SW 1271 (cell line): ENCODE measurements around the gene FRMPD3.
"Not testable (repeated sequence)": the region's sequence is repeated elsewhere in the genome, so short reads cannot be mapped to it uniquely, and the experiment has no call there.

ENCODE experiments used
- DNase-seq, 2 experiments: peaks; one replicate each; lab custom pipeline; 2025; lab: John Stamatoyannopoulos, UW

The FRMPD3 gene

GRCh38 chrX:107448998-107449835 is at the start of gene FRMPD3:
FRMPD3 (plus strand) TSS chrX:107449652; CDS start chrX:107526589, 76,937 bp downstream.
- DNase-seq, result no peak

DNA sequence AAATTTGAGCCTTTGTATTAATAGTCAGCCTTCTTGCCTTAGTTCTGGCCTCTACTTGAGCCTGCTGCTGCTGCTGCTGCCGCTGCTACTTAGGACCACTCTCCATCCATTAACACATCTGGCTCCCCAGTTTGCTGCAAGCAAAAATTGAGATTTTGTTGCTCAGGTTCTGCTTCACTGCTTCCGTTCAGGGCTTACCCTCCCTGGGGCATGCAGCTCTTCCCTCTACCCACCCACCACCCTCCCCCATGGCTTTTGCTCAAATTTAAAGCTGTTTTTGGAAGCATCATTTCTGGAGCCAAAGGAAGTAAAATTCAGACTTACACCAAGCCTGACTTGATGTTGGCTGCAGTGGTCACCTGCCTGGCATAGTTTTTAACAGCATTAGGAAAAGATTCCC is 28.9 kb upstream of the FRMPD3 start:
- DNase-seq, result no peak

- no peak for DNase-seq
Measured at GRCh38 chrX:107421337-107421861, 28.1 kb upstream of the FRMPD3 start.

- DNase-seq, result no peak
Measured at GRCh38 chrX:107429090-107429489, 20.4 kb upstream of the FRMPD3 start.

DNA sequence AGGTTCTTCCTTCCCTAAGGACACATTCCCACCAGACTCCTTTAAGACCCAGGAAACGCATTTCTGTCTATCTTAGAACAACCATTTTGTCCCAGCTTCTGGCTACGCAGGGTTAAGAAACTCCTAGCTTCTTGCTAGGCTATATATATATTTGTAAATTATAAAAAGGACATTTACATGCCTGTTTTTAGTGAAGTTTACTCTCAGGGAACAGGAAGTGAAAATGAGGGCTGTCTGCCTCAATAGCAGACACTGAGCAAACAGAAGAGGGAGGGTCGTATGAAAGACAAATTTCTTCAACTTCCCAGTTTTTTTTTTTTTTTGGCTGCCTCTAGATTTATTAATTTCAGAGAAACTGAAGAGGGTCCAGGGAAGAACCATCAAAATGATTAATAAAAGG is 9.3 kb upstream of the FRMPD3 start:
- DNase-seq, result no peak

- no peak for DNase-seq
Measured at GRCh38 chrX:107440692-107441091, 8.8 kb upstream of the FRMPD3 start.

DNA sequence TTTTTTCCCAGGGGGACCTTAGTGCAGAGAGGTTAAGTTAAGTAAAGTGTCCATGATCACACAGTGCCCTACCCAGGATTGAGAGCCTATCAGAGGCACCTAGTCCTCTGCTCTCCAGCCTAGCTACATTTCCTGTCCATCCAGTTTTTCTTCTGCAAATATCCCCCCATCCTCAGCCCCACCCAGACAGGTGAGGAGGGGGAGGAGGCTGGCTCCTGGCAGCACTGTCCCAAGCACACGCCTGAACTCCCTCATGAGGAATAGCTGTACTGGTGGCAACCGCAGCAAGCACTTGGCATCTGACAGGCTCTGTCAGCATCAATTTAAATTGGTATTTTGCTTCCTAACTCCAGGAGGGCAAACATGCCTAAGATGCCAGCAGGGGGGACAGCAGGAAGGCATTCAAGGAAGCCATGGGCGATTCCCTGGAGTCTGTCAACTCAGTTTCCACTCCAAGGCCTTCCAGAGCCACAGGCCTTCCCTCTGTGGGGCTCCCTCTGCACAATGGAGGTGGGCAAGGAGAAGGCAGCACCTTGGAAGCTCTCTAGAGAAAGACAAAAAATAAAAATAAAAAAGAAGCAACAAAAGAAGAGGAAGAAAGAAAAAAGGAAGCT is 6.4 kb upstream of the FRMPD3 start:
- DNase-seq, result no peak

DNA sequence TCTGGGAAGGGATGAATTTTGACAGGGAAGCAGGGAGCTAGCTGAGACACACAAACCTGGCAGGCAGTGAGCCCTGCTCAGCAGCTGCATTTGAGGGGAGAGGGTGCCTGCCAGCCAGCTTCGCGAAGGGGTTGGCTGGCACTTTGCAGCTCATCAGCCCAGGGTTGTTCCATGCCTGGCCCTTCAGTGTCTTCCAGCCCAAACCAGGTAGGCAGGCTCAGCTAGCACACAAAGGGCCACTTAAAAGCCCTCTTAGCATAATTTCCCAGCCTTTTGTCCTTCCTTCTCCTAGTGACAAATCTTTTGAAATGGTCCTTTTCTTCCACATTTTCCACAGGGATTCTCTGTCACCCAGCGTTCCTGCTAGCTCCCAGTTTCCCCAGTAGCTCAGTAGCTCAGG is 4.3 kb upstream of the FRMPD3 start:
- DNase-seq, result no peak

DNA sequence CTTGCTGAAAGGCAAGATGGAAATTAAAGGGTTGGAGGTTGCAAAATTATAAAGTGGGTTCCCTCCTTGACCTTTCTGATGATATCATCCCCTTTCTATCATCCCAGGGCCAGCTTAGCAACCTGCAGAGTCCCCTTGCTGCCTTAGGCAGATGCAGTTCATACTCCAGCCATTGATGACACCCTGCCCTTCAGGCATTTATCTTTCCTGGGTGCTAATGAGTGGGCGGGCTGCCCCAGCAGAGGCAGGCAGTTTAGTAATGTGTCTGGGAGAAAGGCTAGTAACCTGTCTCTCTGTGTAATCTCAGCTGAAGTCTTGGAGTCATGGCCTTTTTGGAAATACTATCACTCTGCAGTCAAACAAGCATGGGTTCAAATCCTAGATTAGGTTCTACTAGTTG is 3.8 kb upstream of the FRMPD3 start:
- DNase-seq, result no peak

DNA sequence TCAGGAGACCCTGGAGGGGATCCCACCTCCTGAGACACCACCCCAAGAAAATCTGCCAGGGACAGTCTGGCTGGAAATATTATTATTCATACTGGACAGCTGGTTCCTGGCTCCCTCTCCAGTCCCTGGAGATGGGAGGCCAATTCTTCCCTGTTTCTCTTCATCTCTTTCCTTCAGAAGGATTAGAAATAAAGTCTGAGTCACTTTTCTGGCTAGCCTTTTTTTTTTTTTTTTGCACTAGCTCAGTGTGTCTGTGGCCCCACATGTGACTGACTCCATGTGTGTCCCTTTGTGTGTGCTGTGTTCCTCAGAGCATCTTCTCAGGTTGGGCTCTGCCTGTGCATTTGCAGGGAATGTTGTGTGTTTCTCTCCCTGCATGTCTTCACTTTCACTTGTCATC is 1.8 kb upstream of the FRMPD3 start:
- no peak for DNase-seq

DNA sequence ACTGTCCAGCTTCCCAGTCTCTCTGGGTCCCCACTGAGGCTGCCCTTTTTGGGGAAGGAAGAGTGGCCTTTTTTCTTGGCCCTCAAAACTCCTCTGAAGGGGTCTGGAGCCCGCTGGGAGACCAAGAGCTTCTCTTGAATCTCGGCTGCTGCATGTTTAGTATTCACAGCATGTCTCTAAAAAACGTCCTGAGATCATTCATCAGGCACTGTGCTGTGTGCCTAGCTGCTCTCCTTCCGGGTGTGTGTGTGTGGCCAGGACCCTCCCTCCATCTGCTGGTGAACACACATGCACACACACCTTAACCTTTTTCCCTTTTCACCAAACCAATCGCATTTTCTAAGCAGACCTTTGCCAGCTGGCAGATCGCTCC is 841 bp upstream of the FRMPD3 start:
- no peak for DNase-seq

DNA sequence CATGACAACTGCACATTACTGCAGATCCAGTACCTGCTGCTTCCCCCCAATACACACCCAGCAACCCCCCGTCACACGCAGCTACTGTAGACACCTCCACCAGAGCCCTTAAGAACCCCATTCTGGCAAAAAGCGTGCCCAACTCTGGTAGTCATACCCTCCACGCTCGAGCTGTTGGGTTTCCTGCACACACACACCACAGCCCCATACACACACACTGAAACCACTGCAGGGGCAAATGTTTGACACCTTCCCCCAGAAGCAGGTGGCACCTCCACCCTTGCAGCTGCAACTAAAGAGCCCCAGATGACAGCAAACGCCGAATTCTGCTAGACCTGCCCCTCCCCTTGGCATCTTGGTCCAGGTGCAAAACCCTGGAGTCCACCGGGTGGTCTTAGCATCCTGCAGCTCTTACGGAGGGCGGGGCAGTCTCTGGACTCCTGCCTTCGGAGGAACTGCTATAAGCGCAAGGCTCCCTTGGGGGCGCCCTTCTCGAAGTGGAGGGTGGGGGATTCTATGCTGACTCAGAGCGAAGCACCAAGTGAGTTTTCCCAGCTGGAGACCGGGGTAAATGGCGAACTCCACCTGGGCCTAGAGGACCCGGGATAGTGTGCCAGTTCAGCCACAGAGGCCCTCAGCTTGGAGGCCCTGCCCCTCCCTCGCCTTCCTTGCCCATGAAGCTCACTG is 1.5 kb downstream of the FRMPD3 start:
- no peak for DNase-seq

DNA sequence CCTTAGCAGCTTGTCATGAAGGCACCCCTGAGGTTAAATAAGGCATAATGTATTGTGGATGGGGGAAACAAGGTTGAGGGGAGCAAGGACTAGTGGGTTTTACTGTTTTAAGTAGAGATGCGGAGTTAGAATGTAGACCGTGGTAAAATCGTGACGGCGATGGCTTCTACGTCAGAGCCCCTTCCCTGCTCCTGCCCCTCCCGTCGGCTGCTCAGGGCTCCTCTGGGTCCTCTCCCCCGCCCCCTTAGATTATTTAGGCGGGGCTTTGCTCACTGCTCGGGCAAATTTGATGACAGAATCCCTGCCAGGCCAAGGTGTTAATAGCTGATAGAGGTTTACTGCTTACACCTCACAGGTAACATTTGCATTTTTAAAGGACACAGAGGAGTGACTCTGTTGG is 2.3 kb downstream of the FRMPD3 start:
- no peak for DNase-seq

GRCh38 chrX:107452581-107452980 is 3.1 kb downstream of the FRMPD3 start:
- DNase-seq, result no peak

DNA sequence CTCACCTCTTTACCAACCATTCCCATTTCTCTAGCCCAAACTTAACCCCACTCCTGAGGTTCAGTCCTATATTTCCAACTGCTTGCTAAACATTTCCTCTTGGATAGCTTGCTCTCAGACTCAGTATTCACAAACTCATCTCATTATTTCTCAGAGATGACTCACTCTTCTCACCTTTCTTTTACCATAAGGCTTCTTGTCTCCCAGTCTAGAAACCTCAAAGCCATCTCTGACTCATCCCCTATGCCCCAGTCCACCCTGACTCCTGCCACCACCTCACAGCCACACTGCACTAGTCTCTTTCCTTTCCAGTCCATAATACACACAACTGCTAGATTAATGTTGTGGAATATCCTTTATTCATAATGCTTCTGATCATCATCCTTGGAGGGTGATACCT is 4.8 kb downstream of the FRMPD3 start:
- DNase-seq, result no peak

DNA sequence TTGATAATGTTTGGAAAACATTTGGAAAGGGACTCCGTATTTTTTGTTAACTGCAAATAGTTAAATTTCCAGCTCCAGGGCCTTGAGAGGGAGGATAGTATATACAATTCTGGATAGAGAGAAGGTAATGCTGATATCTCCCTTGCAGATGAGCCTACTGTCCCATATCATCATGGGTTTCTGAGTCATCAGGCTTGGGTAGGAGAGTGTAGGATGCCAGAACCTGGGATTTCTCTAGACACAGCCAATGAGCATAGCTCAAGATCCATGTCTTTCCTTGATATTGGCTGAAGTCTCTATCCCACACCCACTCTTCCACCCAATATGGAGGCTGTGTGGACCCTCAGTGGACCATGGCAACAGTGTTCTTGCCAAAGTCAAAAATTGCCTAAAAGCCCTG is 7.8 kb downstream of the FRMPD3 start:
- DNase-seq, result no peak

DNA sequence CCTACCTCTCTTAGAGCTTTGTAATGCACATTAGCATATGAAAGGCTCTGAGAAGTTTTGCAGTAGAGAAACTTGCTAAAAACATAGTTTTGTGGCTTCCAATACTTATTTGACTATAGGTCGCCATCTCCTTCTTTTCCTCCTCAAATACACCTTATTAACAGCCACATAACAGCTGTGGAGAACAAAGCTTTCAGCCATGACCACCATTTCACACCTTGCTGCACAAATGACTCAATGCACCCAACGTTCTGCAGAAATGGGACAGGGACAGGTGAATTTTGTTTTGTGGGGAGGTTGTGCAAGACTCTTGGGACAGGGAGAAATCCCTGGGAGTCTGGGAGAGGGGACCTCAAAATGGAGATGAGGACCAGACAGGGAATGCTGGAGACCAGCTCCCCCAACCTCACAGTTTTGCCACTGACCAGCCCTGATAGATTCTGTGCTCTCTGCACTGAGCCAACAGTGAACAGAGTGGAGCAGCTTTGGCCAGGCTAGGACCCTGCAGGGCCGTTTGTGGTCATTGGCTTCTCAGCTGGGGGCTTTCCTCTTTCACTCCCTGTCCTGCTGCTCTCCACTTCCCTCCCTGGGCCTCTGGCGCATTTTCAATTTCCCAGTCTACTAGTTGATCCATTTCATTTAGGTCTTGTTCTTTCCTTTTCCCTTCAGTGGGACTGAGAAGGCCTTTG is 16.6 kb downstream of the FRMPD3 start:
- DNase-seq, result no peak

GRCh38 chrX:107467271-107467670 is 17.8 kb downstream of the FRMPD3 start:
- DNase-seq, result no peak

DNA sequence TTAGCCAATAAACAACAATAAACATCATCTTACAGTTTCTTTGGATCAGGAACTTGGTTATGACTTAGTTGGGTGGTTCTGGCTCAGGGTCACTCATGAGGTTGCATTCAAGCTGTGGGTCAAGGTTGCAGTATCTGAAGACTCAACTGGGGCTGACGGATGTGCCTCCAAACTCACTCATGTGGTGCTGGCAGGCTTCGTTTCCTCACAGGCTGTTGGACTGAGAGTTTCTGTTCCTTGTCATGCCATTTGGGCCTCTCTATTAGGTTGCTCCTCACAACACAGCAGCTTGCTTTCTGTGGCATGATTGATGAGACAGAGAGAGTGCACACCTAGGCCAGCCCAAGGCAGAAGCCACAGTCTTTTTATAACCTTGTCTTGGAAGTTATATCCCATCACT is 20.7 kb downstream of the FRMPD3 start:
- no peak for DNase-seq

GRCh38 chrX:107470971-107471370 is 21.5 kb downstream of the FRMPD3 start:
- no peak for DNase-seq

DNA sequence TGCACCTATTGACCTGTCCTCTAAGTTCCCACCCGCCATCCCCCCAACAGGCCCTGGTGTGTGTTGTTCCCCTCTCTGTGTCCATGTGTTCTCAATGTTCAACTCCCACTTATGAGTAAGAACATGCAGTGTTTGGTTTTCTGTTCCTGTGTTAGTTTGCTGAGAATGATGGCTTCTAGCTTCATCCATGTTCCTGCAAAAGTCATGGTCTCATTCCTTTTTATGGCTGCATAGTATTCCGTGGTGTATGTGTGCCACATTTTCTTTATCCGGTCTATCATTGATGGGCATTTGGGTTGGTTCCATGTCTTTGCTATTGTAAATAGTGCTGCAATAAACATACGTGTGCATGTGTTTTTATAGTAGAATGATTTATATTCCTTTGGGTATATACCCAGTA is 22.0 kb downstream of the FRMPD3 start:
- DNase-seq, result not testable (repeated sequence)

- no peak for DNase-seq
Measured at GRCh38 chrX:107477406-107477805, 28.0 kb downstream of the FRMPD3 start.
